ENCODE measurements around the gene AKTIP.
A peak's percentile ranks its signal among the peaks of the same experiment; 100 is the strongest.
"Not testable (repeated sequence)": the region's sequence is repeated elsewhere in the genome, so short reads cannot be mapped to it uniquely, and the experiment has no call there.

Gene AKTIP

GRCh38 chr16:53515259-53515658 lies 12.2 kb upstream of the AKTIP start:
- DNase-seq, result no peak

DNA sequence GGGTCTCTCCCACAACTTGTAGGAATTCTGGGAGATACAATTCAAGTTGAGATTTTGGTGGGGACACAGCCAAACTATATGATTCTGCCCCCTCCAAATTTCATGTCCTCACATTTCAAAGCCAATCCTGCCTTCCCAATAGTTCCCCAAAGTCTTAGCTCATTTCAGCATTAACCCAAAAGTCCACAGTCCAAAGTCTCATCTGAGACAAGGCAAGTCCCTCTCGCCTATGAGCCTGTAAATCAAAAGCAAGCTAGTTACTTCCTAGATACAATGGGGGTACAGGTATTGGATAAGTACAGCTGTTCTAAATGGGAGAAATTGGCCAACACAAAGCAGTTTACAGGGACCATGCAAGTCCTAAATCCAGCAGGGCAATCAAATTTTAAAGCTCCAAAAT lies 9.8 kb upstream of the AKTIP start:
- DNase-seq, result not testable (repeated sequence)

DNA sequence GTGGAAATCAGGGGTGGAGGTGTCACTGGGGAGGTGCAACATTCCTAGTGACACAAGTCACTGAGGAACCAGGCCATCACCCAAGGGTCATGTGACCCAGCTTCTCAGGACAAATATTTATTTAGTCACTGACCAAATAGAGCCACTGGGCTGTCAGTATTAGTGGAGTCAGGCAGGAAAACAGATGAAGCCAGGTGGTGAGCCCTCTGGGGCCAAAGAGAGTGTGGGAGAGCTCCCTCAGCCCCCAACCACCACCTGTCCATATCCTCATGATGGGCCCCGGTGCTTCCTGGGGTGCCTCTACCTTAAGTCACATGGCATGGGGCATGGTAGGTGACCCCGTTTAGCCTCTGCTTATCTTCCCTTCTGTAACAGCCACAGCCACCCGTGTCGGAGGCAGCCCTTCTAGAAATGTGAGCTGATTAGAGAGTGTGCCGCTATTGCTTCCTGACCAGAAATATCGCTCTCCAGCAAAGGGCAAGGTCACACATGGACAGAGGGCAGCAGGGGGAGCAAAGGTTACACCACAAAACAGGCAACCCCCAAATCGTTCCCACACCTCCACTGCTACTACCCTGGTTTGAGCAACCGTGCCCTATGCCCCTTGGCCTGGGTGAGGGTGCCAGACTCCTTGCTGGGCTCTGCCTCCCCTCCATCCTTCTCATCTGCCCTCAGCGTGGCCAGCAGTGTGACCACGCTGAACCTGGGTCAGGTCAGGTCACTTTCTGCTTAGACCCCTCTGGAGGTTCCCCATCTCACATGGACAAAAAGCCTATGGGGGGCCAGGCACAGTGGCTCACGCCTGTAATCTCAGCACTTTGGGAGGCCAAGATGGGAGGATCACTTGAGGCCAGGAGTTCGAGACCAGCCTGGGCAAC lies 8.6 kb upstream of the AKTIP start:
- DNase-seq, result no peak

DNA sequence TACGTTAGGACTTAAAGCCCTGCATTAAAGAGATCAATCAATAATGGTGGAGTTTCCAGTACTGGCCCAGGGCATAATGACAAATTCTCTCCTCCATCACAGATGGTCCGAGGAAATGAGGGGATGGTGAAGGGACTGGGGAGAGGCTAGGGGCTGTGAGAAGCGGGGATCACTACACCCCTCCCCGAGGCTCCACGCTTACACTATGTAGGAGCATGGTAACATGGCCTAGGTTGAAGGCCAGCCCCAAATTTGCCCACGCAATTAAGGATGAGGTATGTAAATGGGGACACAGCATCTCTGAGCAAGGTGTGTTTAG lies 8.0 kb upstream of the AKTIP start:
- no peak for DNase-seq

DNA sequence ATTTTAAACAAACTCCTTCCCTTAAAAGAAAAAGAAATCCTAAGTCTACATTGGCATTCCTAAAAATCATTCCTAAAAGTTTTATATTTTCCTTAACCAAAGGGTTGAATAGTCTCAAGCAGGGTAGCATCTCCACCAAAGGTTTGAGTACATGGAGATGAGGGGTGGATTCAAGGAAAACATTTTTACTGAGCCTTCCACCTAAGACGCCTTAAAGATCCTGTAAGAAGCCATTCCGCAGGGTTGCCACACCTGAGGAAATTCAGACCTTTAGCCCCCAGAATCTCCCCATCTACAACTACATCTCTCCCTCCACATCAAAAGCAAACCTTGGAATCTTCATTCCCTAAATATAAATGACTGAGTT lies 7.7 kb upstream of the AKTIP start:
- no peak for DNase-seq

GRCh38 chr16:53509906-53510703 lies 7.1 kb upstream of the AKTIP start:
- peak; percentile 31 for DNase-seq

DNA sequence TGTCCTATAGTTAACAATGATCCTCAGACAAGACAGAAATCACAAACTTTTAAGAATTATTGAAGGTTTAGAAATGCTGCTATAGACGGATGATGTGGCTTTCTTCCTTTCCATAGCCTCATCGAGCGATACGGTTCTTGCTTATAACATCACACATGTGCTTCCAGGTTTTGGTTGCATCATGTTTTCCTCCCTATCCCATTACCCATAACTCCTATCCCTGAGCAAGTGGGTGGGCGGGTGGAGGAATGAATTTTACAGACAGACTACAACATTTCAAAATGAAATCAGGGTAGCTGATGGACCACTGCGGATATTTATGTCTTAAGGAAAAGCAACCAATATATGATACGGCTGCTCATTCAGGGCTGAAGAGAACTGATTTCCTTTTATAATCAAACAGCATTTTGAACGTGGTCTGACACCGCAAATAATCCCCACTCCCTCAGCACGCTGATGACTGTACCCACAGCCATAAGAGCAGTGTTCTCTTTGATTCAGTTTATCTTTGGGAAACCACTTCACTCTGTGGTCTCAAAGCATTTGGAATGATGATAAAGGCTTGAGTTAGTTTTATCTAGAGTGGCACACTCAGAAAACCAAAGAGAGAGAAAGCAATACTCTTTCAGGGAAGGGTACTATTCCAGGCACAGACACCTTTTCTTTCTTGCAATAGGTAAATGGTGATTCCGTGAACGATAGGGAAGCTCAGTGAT lies 4.6 kb upstream of the AKTIP start:
- DNase-seq, result no peak

- DNase-seq, result no peak
Measured at GRCh38 chr16:53506254-53506653, 3.2 kb upstream of the AKTIP start.

DNA sequence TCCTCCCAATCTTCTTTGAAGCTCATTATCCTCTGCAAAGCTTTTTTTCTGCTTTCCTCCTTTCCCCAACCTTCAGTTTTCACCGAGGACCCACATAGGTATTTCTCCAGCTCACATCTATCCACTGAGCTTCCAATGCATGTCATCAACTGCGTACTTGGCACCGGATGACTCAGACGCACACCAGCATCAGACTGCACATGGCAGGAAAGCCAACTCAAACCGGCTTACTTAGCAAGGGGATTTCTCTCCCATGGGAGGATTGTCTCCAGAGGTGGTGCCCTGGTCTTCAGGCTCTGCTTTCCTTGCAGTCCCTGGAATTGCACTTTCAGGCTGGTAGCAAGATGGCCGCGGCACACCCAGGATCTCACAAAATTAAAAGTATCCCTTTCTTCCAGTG lies 1.7 kb upstream of the AKTIP start:
- no peak for DNase-seq

GRCh38 chr16:53503991-53504663 lies 1.1 kb upstream of the AKTIP start:
- DNase-seq, result peak; percentile 40

- peak; percentile 93 for DNase-seq
Measured at GRCh38 chr16:53503270-53503923, 388 bp upstream of the AKTIP start.

- DNase-seq, result no peak
Measured at GRCh38 chr16:53501216-53501859, 1.7 kb downstream of the AKTIP start.

- no peak for DNase-seq
Measured at GRCh38 chr16:53498984-53499383, 4.0 kb downstream of the AKTIP start.

DNA sequence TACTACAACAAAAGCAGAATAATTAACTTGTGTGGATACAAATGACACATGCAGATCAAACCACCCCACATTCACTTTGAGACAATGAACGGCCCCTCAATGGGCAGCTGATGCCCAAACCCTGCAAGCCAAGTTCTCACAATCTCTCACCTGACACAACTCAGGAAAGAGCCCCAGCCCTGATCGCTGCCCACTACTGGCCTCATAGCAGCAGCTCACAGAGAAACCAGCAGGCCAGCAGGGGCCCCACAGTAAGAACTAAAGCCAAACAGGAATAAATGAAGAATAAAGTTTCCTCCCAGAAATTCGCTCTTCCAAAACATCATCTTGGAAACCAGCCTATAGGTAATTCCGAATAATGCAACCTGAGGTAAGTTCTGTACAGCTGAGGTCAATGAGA lies 7.7 kb downstream of the AKTIP start:
- no peak for DNase-seq

DNA sequence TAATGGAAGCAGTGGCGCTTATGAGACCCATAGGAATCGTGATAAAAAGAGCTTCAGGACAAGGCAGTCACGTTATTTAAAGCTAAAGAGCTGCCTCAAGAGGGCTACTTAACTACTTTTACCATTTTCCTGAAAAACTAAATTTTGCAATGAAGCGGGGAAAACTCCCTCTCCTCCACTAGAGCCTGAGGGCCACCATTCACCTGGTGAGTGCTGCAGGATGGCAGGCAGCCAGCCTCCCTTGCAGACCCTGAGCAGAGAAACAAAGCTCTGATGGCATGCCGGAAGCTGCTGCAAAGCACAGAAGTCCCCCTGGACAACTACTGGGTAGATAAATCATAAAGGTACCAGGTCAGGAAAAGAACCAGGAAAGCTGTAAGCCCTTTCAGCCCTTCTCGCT lies 8.4 kb downstream of the AKTIP start:
- DNase-seq, result peak; percentile 45

- no peak for DNase-seq
Measured at GRCh38 chr16:53492503-53492902, 10.5 kb downstream of the AKTIP start.

- DNase-seq, result no peak
Measured at GRCh38 chr16:53489755-53490154, 13.3 kb downstream of the AKTIP start.

- no peak for DNase-seq
Measured at GRCh38 chr16:53486230-53486629, 16.8 kb downstream of the AKTIP start.

DNA sequence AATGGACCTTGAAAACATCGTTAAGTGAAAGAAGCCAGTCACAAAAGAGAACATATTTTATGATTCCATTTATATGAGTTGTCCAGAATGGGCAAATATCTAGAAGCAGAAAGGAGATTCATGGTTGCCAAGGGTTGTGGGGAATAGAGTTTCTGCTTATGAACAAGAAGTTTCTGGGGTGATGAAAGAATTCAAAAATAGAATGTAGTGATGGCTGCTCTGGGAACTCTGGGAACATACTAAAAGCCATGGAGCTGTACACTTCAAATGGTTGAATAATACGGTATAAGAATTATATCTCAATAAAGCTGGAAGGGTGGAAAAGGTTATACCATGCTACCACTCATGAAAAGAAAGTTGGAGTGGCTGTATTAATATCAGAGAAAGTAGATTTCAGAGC lies 18.5 kb downstream of the AKTIP start:
- DNase-seq, result no peak

- no peak for DNase-seq
Measured at GRCh38 chr16:53482123-53482522, 20.9 kb downstream of the AKTIP start.

DNA sequence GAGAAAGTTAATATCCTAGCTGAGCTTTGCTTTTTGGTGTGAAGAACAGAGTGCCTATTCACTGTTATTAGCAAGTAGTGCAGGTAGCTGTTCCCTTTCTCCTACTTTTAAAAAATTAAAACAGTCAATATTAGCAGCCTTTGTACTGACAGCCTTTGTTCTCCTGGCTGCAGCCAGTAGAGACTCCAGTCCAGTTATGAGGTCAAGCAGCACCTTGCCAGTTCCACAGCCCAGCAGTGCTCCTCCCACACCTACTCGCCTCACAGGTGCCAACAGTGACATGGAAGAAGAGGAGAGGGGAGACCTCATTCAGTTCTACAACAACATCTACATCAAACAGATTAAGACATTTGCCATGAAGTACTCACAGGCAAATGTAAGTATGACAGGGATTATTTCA lies 22.6 kb downstream of the AKTIP start:
- DNase-seq, result no peak

DNA sequence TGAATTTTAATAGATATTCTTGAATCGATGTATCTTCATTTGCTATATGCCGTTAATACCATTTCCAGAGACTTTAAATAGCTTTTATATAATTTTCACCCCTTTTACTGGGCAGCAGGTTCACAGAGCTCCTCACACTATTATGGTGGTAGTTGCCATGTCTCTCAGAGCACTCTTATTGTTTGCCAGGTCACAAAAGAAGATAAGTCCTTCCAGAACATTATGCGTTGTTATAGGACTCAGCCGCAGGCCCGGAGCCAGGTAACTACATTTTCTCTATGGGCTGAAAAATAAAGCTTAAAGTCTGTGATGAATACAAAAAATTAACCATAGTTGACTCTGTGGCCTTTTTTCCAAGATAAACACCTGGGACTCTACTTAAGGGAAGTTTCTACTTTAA lies 24.0 kb downstream of the AKTIP start:
- DNase-seq, result no peak
